Hepatocyte (in vitro differentiated cells): ENCODE results near the gene TCP11.

Experiments
- CTCF ChIP-seq: fragments of 200-600 bp; sonication (generic); IDR thresholded peaks from 2 replicates; pipeline ENCODE4 v1.5.1; 2016; ENCODE audit warnings: antibody characterized with exemption, mild to moderate bottlenecking; ENCODE audit not compliant: poor library complexity
- EZH2 ChIP-seq: fragments of 200-600 bp; sonication (generic); IDR thresholded peaks from 2 replicates; pipeline ENCODE4 v1.6.1; 2016; ENCODE audit warnings: antibody characterized with exemption, mild to moderate bottlenecking, borderline replicate concordance

- TF ChIP-seq EZH2: no peak
- no peak for TF ChIP-seq CTCF
These were observed 27.3 kb upstream of the TCP11 start for GRCh38 chr6:35168461-35168861.
